ENCODE results near the gene ROR1.

The ROR1 gene

GRCh38 chr1:63847308-63847910 lies 73.6 kb downstream of the ROR1 start:
- peak; percentile 56 for DNase-seq (ENCODE audit: low read depth, low spot score)
- H3K27ac ChIP-seq, result no peak overlapping the region

GRCh38 chr1:63848733-63849132 lies 74.9 kb downstream of the ROR1 start:
- no peak overlapping the region for H3K27ac ChIP-seq
- no peak for DNase-seq (ENCODE audit: low read depth, low spot score)

- no peak for DNase-seq (ENCODE audit: low read depth, low spot score)
- H3K27ac ChIP-seq, result no peak overlapping the region
These were observed 75.3 kb downstream of the ROR1 start for GRCh38 chr1:63849149-63849548.

DNA sequence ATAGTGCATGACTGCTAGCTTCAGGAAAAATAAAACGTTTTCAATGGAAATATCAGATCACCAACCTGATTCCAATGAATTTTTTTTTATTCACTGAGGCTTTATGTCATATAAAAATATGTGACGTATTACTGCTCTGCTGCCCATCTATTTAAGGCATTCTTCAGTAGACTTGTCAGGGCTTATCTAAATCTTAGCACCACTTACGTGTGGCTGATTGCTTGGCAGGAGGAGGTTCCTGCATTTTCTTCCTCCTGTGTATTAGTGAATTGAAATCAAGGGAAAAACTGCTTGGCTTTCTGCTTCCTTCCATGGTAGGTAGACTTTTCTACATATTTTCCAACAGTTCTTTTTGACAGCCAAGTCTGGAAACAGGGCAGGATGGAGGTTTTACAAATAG lies 80.3 kb downstream of the ROR1 start:
- DNase-seq (ENCODE audit: low read depth, low spot score), result no peak
- H3K27ac ChIP-seq, result no peak overlapping the region

DNA sequence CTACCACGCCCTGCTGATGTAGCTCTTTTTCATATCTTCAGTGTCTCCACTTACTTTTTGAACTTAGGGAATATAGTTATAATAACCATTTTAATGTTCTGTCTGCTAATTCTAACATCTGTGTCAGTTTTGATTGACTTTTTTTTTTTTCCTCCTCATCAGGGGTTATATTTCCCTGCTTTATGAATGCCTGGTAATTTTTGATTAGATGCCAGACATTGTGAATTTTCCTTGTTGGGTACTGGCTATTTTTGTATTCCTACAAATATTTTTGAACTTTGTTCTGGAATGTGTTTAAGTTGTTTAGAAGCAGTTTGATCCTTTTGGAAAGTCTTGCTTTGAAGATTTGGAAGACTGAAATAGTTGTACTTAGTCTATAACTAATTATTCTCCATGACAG lies 82.1 kb downstream of the ROR1 start:
- no peak for DNase-seq (ENCODE audit: low read depth, low spot score)
- H3K27ac ChIP-seq, result no peak overlapping the region

DNA sequence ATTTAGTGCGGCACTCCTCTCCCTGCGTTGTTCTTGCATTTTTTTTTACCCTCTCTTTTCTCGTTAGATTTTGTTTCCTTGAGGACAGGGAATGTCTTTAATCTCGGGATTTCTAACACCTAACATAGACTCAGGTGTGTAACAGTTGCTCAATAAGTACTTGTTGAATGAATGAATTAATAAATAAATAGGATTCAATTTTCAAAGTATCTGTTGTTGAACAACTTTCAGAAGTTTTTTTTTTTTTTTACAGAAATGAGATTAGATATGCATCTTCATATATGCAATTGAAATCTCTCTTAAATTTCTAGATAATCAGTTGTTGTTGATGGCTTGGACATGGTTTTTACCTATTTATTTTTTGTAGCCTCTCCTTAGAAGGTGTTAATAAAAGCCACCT lies 83.1 kb downstream of the ROR1 start:
- DNase-seq (ENCODE audit: low read depth, low spot score), result no peak
- no peak overlapping the region for H3K27ac ChIP-seq

DNA sequence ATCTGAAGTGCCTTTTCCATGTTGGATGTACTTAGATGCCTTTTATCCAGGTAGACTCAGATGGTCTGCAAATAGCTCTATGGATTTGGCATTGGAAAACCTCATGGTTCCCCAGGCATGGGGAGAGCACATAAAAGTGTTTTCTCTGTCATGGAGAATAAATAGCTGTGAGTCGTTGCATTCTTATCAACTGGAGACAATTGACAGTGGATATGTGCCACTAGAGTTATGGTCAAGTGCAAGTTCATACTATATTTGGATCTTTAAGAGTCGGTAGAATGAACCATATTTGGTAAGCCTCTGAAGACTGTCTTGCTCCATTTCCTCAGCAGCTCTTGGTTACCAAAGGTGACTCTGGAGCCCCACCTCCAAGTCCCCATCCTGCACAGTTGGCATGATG lies 83.7 kb downstream of the ROR1 start:
- H3K27ac ChIP-seq, result no peak overlapping the region
- DNase-seq (ENCODE audit: low read depth, low spot score), result no peak

- DNase-seq (ENCODE audit: low read depth, low spot score), result no peak
- H3K27ac ChIP-seq, result no peak overlapping the region
These were observed 84.3 kb downstream of the ROR1 start for GRCh38 chr1:63858153-63858552.

- peak overlapping the region; percentile 47 for H3K27ac ChIP-seq
- DNase-seq (ENCODE audit: low read depth, low spot score), result no peak
These were observed 85.9 kb downstream of the ROR1 start for GRCh38 chr1:63859480-63860275.

GRCh38 chr1:63861052-63861691 lies 87.4 kb downstream of the ROR1 start:
- no peak for DNase-seq (ENCODE audit: low read depth, low spot score)

DNA sequence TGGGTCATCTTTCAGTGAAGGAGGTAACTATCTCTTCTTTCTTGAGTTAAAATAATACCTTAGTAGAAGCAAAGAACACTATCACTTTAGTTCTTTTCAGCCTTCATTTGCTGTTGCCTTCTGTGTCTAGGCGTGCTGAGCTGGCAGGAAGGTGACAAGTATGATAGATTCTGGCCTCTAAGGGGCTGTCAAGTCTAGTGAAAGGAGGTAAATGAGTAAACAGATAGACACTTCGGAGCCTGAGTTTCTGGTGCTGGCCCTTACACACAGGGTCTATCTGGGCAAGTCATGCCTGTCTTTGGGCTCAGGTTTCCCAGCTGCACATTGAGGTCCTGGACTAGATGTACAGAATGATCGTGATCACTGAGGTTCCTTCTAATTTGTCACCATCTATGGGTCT lies 89.3 kb downstream of the ROR1 start:
- H3K27ac ChIP-seq, result no peak overlapping the region
- DNase-seq (ENCODE audit: low read depth, low spot score), result no peak

More at GRCh38 chr1:63861052-63861691, 87.4 kb downstream of the ROR1 start:
- H3K27ac ChIP-seq, result no peak overlapping the region

GRCh38 chr1:63864224-63864641 lies 90.4 kb downstream of the ROR1 start:
- no peak overlapping the region for H3K27ac ChIP-seq
- peak; percentile 70 for DNase-seq (ENCODE audit: low read depth, low spot score)

- DNase-seq (ENCODE audit: low read depth, low spot score), result no peak
These were observed 91.7 kb downstream of the ROR1 start for GRCh38 chr1:63865561-63865960.

DNA sequence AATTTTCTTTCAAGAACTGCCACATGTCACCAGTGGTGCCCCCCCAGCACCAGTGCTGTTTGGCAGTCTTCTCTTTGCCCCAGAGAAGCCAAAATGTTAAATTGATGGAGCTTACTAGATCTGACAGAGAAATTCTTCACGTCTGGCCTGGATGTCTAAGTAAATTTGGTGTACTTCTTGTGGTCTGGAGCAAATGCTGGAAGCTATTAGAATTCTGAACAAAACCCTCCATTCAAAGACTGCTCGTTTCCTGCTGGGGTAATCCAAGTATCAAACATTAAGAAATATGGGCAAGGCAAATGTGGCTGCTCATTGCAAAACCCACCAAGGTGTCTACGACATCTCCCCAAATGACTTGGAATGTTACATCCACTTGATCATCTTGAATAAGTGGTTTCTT lies 92.3 kb downstream of the ROR1 start:
- no peak overlapping the region for H3K27ac ChIP-seq
- no peak for DNase-seq (ENCODE audit: low read depth, low spot score)

More at GRCh38 chr1:63865561-63865960, 91.7 kb downstream of the ROR1 start:
- no peak overlapping the region for H3K27ac ChIP-seq

DNA sequence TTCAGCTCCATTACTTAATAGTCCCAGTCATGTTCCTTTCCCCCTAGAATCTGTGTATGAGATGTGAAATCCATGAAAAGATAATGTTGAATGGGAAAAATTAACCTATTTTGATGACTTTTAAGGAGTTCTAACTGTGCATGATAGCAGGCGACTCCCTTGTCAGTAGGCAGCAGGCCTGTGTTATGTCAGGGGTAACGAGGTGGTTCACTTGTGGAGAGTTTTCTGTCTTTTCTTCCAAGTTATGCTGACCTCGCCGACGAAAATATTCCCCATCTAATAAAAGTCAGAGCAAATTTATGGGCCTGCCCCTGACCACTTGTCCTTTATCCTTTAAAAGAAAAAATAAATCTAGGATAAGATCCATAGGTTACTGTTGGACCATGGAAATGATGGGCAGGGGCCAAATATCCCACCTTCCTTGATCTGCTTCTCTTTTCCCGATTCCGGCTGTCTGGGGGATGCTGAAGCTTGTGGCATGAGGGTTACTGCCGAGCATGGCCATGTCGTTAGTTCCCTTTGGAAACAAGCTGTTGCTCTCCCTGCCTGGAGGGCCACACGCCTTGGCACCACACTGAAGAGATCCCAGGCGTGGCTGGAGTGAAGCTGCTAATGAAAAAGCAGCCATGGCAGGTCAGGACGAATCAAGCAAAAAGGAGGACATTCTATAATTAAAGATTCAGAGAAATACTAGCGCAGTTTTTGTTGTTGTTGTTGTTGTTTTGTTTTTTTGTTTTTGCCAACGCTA lies 93.8 kb downstream of the ROR1 start:
- DNase-seq (ENCODE audit: low read depth, low spot score), result no peak
- peak overlapping the region; percentile 50 for H3K27ac ChIP-seq

- DNase-seq (ENCODE audit: low read depth, low spot score), result peak; percentile 60
- peak overlapping the region; percentile 50 for H3K27ac ChIP-seq
These were observed 94.5 kb downstream of the ROR1 start for GRCh38 chr1:63868268-63868781.

DNA sequence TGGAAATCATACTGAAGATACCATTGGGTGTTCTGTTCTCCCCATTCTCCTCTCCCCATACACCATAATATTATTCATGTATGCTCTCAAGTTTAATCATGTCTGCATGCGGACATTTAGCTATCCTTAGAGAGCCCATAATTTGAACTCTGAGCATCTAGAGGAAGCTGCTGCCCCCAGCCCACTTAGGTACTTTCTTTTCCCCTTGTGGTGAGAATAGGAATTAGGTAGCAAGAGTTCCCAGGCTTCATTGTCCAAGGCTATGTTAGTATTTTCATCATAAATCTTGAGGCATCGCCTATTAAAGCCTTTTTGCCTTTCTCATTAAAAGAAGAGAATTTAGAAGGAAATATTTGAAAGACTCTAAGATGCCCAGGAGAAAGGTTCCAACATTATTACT lies 96.3 kb downstream of the ROR1 start:
- no peak for DNase-seq (ENCODE audit: low read depth, low spot score)
- no peak overlapping the region for H3K27ac ChIP-seq

GRCh38 chr1:63871463-63871862 lies 97.6 kb downstream of the ROR1 start:
- no peak for DNase-seq (ENCODE audit: low read depth, low spot score)
- H3K27ac ChIP-seq, result no peak overlapping the region

- DNase-seq (ENCODE audit: low read depth, low spot score), result no peak
- no peak overlapping the region for H3K27ac ChIP-seq
These were observed 99.9 kb downstream of the ROR1 start for GRCh38 chr1:63873751-63874150.

DNA sequence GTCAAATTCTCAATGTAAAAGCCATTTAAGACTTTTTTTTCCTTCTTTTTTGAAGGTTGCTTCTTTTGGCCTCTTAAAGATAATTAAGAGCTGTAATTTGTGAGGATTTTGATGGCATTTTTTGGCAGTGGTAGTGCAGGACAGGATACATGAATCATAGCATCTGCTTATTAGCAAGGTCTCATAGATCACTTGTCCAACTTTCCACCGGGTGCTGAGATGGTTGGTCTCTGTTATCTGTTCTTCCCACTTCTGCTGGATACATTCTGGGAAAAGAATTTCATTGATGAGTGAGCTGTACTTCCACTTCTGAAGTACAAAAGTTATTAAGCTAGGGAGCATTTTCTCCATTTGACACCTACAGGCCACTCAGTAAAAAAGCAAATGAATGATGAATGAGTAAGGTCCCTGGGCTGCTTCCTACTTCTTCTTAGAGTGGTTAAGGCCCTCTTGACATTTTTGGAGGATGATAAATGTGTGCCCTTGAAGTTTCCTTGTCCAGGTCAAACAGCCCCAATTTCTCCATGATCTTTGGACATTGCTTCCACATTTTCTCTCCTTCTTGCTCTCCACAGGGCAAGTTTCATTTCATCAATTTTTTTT lies 100.6 kb downstream of the ROR1 start:
- DNase-seq (ENCODE audit: low read depth, low spot score), result no peak
- H3K27ac ChIP-seq, result no peak overlapping the region

Measured in epithelial cell of prostate (primary cell).